Tibial nerve (tissue), 4 donors: Measurements from ENCODE around the gene FMN1. TPM values are rescaled to one million over a fixed set of nuclear protein-coding genes. Genes with fewer than 3 reads are reported as not detected.

Source experiments
- DNase-seq, 2 donors: peaks; one replicate each; pipeline ENCODE4 v3.0.0-alpha.2; 2019; ENCODE audit warnings: low spot score in 2 of 2
- H3K27ac ChIP-seq, 4 donors: fragments of 200-600 bp; sonication (generic) in 3 of 4; one replicate each; pipeline ENCODE4 v1.5.1; 2017 to 2019; ENCODE audit warnings: mild to moderate bottlenecking in 1 of 4
- H3K27me3 ChIP-seq, 2 donors: fragments of 200-600 bp; sonication (generic) in 1 of 2; one replicate each; pipeline versions ENCODE4 v1.5.1 to v1.6.0; 2017 to 2019
- H3K36me3 ChIP-seq, 3 donors: fragments of 200-600 bp; sonication (generic); one replicate each; pipeline ENCODE4 v1.5.1; 2018 to 2019
- H3K4me1 ChIP-seq, 4 donors: fragments of 200-600 bp; sonication (generic) in 3 of 4; one replicate each; pipeline ENCODE4 v1.5.1; 2017 to 2019
- H3K4me3 ChIP-seq, 4 donors: fragments of 200-600 bp; sonication (generic) in 3 of 4; one replicate each; pipeline ENCODE4 v1.5.1; 2017 to 2019; ENCODE audit warnings: mild to moderate bottlenecking in 1 of 4, moderate library complexity in 1 of 4
- H3K9me3 ChIP-seq, 4 donors: fragments of 200-600 bp; sonication (generic) in 3 of 4; one replicate each; pipeline ENCODE4 v1.5.1; 2017 to 2019
- CTCF ChIP-seq, 5 experiments: fragments of 200-600 bp in 3 of 5; fragments of 450-650 bp in 2 of 5; sonication (generic) in 3 of 5; IDR thresholded peaks; one replicate each; pipeline ENCODE4 v1.5.1; 2016 to 2019; ENCODE audit warnings: antibody characterized with exemption in 5 of 5, mild to moderate bottlenecking in 3 of 5, moderate library complexity in 2 of 5
- EP300 ChIP-seq, 2 donors: sonication (generic); formaldehyde crosslinking; IDR thresholded peaks; one replicate each; pipeline ENCODE4 v1.6.1; 2017; ENCODE audit warnings: antibody characterized with exemption in 2 of 2, mild to moderate bottlenecking in 1 of 2
- POLR2A ChIP-seq, 2 donors: fragments of 450-650 bp; IDR thresholded peaks; one replicate each; pipeline ENCODE4 v1.6.1; 2017; ENCODE audit warnings: antibody characterized with exemption in 2 of 2, mild to moderate bottlenecking in 2 of 2, moderate library complexity in 2 of 2
- WGBS, 2 donors: methylation state at CpG; one replicate each; pipeline ENCODE4 v1.1.5; 2018; 5-methylcytosine and 5-hydroxymethylcytosine counted together
- total RNA-seq, 4 donors: library from RNA; depleted of rRNA; stranded (reverse); fragments of >200 nt; gene quantifications; one replicate each; pipeline ENCODE4 v1.1.0, GENCODE V29; 2016

The FMN1 gene
- total RNA-seq, 4 donors from 2014 or later: 15.1 to 62.1 (median 20.7) TPM

GRCh38 chr15:32901192-32901591 lies 293.3 kb downstream of the FMN1 start:
- H3K4me3 ChIP-seq: no peak overlapping the region
- no peaks in the 10 kb centered on the region for H3K9me3 ChIP-seq
- H3K27me3 ChIP-seq: no peaks in the 10 kb centered on the region
- WGBS, 2 donors: 62 to 66% methylated on average over 2 of the region's 2 CpGs
- TF ChIP-seq EP300 (IDR thresholded peaks at IDR 0.05) (no peak), CTCF (IDR thresholded peaks at IDR 0.05) (no peak), POLR2A (IDR thresholded peaks at IDR 0.05) (no peak)
- H3K4me1 ChIP-seq: peaks cover 0 to 4% (median 0%) of the 10 kb centered on the region in 4 donors
- no peaks in the 10 kb centered on the region for H3K36me3 ChIP-seq
- DNase-seq: no peak
- no peak overlapping the region for H3K27ac ChIP-seq

DNA sequence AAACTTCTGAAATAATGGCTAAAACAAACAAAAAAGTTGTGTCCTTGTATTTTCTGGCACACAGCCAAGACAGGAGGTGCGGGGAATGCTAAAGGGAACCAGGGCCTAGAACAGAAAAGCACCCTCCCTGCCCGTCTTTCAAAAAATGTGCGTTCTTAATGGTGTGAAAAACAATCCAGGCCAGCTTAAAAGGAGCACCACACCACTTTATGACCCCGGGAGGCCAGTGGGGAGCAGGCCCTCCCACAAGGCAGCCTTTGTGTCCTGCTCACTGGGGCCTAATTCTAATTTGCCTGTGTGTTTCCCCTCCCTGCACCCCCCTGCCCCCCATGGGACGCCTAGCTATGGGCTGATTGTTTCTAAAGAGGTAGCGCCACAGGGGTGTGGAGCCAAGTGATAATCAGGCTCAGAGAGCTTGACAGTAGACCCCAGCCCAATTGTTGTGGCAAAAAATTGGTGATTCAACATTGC lies 295.4 kb downstream of the FMN1 start:
- Histone ChIP-seq H3K36me3 (no peaks in the 10 kb centered on the region), H3K27ac (no peak overlapping the region), H3K27me3 (no peaks in the 10 kb centered on the region), H3K4me3 (no peak overlapping the region), H3K9me3 (no peaks in the 10 kb centered on the region), H3K4me1 (peaks cover 0 to 4% (median 0%) of the 10 kb centered on the region in 4 donors)
- WGBS, 2 donors: 28 to 38% methylated on average over 6 of the region's 6 CpGs
- no peak for DNase-seq
- TF ChIP-seq POLR2A (IDR thresholded peaks at IDR 0.05): no peak
- TF ChIP-seq CTCF (IDR thresholded peaks at IDR 0.05): no peak
- no peak for TF ChIP-seq EP300 (IDR thresholded peaks at IDR 0.05)

GRCh38 chr15:32898414-32898813 lies 296.1 kb downstream of the FMN1 start:
- WGBS, 2 donors: 61 to 70% methylated on average over 4 of the region's 4 CpGs
- TF ChIP-seq EP300 (IDR thresholded peaks at IDR 0.05): no peak
- peaks cover 0 to 4% (median 0%) of the 10 kb centered on the region in 4 donors for H3K4me1 ChIP-seq

DNA sequence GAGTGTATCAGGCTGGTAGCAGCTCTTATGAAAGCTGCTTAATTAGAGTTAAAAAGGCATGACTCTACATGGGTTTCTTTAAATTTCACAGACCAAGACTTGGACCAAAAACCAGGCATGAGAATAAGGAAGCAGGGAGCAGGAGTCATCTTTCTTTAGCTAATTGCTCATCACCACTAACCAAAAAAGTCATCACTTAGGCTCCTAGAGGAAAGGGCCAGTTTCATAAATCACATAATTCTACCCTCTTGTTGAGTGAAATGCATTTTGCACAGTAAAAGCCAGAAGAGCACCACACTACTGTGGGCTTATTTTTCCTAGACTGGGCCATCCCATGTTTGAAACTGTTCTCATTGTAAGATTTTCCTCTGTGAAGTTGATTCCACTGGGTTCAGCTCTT lies 301.1 kb downstream of the FMN1 start:
- no peaks in the 10 kb centered on the region for H3K27me3 ChIP-seq
- no peak overlapping the region for H3K27ac ChIP-seq
- no peaks in the 10 kb centered on the region for H3K9me3 ChIP-seq
- H3K36me3 ChIP-seq: no peaks in the 10 kb centered on the region
- H3K4me1 ChIP-seq: no peaks in the 10 kb centered on the region
- DNase-seq: no peak
- TF ChIP-seq CTCF (IDR thresholded peaks at IDR 0.05) (no peak), POLR2A (IDR thresholded peaks at IDR 0.05) (no peak), EP300 (IDR thresholded peaks at IDR 0.05) (no peak)
- no peak overlapping the region for H3K4me3 ChIP-seq

More at GRCh38 chr15:32898414-32898813, 296.1 kb downstream of the FMN1 start:
- no peak for DNase-seq
- Histone ChIP-seq H3K36me3 (no peaks in the 10 kb centered on the region), H3K27ac (no peak overlapping the region), H3K9me3 (no peaks in the 10 kb centered on the region), H3K4me3 (no peak overlapping the region), H3K27me3 (no peaks in the 10 kb centered on the region)

DNA sequence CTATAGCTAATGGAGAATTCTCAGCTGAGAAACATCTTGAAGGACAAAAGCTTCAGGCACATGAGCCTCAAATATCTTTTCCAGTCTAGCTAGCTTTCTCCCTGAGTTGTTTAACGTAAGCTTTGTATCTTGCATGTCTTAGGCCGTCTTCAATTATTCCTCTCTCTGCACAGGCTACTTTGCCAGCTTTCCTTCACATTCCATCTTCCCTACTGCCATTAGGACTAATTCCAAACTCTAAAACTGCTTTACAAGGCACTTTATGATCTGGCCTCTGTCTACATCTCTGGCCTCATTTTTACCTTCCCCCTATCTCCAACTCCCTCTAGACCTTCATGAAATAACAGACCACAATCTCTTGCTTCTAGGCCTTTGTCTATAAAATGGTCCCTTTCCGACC lies 305.3 kb downstream of the FMN1 start:
- DNase-seq: no peak
- 65 to 88% methylated on average over 3 of the region's 3 CpGs for WGBS, 2 donors
- H3K4me1 ChIP-seq: no peaks in the 10 kb centered on the region
- H3K36me3 ChIP-seq: no peaks in the 10 kb centered on the region
- no peak overlapping the region for H3K27ac ChIP-seq
- H3K4me3 ChIP-seq: no peak overlapping the region
- H3K27me3 ChIP-seq: no peaks in the 10 kb centered on the region
- H3K9me3 ChIP-seq: no peaks in the 10 kb centered on the region
- TF ChIP-seq CTCF (IDR thresholded peaks at IDR 0.05): no peak
- no peak for TF ChIP-seq POLR2A (IDR thresholded peaks at IDR 0.05)
- no peak for TF ChIP-seq EP300 (IDR thresholded peaks at IDR 0.05)

- no peaks in the 10 kb centered on the region for H3K27me3 ChIP-seq
- no peaks in the 10 kb centered on the region for H3K9me3 ChIP-seq
- TF ChIP-seq EP300 (IDR thresholded peaks at IDR 0.05): no peak
- no peak for TF ChIP-seq POLR2A (IDR thresholded peaks at IDR 0.05)
- no peak for TF ChIP-seq CTCF (IDR thresholded peaks at IDR 0.05)
- no peak overlapping the region for H3K4me3 ChIP-seq
- no peak for DNase-seq
- H3K27ac ChIP-seq: no peak overlapping the region
- 75 to 83% methylated on average over 3 of the region's 3 CpGs for WGBS, 2 donors
- H3K4me1 ChIP-seq: no peaks in the 10 kb centered on the region
- no peaks in the 10 kb centered on the region for H3K36me3 ChIP-seq
These were observed 306.2 kb downstream of the FMN1 start for GRCh38 chr15:32888221-32888761.
